Anterior cingulate cortex (tissue), 58 donors: ENCODE results near the gene ANKRD40CL.
A peak's percentile ranks its signal among the peaks of the same experiment; 100 is the strongest.
"Not testable (repeated sequence)": the region's sequence is repeated elsewhere in the genome, so short reads cannot be mapped to it uniquely, and the experiment has no call there.

Experiments
- DNase-seq, 58 donors: peaks; one replicate each; lab custom pipeline; 2025; lab: John Stamatoyannopoulos, UW

The ANKRD40CL gene, protein sequence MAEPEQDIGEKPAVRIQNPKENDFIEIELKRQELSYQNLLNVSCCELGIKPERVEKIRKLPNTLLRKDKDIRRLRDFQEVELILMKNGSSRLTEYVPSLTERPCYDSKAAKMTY

DNA sequence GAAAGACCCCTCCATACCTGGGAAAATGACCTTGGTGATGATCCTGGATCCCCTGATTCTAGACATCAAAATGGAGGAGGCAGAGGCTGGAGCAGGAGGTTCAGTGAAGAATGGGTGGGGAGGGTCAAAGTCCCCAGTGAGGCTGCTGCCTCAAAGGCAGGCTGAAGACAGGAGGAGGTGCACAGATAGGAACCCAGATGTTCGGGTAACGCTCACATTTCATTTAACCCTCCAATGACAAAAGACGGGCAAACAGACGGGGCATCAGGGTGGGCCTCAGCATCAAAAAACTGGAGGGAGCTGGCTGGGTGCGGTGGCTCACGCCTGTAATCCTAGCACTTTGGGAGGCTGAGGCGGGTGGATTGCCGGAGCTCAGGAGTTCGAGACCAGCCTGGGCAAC is at the start of gene ANKRD40CL:
TSS of gene ANKRD40CL (minus strand) at position 73 of the 400 bp plus-strand sequence. CDS start 605 bp downstream, outside the sequence.
- no peak for DNase-seq

DNA sequence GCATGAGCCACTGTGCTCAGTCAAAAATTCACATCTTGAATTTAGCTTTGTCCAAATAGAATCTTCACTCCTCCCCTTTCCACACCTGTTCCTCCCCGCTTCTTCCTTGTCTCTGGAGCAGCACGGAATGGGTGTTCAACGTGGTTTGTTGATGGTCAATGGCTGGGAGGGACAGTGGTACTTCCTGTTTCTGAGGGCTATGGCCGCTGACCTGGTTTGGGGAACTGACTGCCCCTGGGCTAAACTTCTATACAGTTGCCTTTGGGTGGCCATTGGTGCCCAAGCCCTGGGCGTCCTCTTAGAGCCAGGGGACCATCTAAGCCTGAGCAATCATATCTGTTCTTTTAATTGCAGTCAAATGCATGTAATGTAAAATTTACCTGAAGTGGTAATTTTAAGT is 49.0 kb upstream of the ANKRD40CL start:
- no peak for DNase-seq

DNA sequence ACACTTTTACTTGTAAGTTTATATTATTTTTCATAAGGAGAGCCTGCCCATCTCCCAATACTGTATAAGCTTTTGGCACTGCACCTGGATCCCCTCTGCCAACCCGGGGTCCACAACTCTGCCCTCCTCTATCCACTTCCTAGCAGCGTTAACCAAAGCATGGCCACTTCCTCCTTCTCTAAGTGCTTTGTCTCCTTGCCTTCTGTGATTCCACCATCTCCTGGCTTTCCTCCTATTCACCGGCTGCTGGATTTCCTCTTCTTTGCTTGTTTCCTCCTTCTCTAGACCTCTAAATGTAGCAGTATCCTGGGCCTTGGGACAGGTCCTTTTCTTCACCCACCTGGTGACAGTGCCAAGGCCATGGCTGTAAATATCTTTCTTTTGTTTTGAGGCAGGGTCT is 48.1 kb upstream of the ANKRD40CL start:
- no peak for DNase-seq

DNA sequence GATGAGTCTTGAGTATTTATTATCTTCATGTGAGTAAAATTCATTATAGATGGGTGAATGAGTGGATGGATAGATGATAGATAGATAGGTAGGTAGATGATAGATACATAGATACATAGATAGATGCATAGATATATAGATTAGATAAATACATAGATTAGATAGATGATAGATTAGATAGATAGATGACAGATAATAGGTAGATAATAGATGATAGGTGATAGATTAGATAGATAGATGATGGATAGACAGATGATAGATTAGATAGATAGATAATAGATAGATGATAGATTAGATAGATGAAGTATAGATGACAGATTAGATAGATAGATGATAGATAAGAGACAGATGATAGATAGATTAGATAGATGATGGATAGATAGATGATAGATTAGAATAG is 46.3 kb upstream of the ANKRD40CL start:
- no peak for DNase-seq

DNA sequence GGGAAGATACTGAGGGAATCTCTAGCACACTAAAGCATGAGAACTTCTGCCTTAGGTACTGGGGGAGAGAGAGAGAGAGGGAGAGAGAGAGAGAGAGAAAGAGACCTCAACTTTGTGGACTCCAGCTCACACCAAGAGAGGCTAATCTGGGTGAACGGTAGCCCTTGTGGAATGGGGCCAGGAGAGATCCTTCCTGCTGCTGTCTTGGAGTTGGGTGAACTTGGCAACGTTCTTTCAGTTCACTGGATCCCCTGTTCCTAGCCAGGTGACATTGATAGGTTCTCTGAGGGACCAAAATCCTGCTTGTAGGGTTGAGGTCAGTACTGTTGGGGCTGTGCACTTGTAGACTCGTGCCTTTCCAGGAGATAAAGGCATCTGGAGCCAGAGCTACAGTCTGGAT is 41.6 kb upstream of the ANKRD40CL start:
- DNase-seq: no peak

DNA sequence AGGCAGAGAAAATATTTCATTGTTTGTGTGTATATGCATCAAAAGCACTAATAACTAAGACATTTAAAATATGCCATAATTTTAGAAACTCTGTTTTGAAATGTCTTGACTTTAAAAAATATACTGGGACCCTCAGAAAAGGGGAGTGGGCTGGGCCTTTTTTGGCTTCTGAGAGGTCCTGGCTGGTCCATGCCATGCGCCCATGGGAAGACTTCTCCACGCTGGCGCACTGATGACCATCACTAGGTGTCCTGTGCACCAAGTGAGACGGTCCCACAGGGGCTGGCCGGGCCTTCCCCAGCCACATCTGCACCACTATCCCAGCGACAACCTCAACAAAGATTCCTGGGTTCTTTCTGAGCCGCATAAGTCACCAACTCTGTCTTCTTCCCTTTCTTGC is 41.1 kb upstream of the ANKRD40CL start:
- no peak for DNase-seq

DNA sequence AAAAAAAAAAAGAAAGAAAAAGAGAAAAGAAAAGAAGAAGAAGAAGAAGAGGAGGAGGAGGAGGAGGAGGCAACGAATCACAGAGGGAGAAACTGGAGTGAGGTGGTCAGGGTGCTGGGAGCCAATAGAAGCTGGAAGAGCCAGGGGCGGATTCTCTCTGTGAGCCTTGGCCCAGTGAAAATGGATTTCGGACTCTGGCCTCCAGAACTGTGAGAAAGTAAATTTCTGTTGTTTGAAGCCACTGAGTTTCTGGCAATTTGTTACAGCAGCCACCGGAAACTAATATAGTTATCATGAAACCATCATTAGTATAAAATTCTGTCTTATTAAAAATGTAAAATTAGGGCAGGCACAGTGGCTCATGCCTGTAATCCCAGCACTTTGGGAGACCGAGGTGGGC is 40.4 kb upstream of the ANKRD40CL start:
- DNase-seq: no peak

DNA sequence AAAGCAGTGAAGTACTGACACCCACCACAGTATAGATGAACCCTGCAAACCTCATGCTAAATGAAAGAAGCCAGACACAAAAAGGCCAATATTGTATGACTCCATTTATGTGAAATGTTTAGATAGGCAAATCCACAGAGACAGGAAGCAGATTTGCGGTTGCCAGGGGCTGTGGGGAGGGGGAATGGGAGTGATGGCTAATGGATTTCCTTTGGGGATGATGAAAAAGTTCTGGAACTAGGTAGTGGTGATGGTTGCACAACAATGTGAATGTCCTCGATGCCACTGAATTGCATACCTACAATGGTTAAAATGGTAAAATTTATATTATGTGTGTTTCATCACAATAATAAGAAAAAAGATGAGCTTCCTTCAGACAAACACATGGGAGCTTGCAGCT is 39.7 kb upstream of the ANKRD40CL start:
- no peak for DNase-seq

DNA sequence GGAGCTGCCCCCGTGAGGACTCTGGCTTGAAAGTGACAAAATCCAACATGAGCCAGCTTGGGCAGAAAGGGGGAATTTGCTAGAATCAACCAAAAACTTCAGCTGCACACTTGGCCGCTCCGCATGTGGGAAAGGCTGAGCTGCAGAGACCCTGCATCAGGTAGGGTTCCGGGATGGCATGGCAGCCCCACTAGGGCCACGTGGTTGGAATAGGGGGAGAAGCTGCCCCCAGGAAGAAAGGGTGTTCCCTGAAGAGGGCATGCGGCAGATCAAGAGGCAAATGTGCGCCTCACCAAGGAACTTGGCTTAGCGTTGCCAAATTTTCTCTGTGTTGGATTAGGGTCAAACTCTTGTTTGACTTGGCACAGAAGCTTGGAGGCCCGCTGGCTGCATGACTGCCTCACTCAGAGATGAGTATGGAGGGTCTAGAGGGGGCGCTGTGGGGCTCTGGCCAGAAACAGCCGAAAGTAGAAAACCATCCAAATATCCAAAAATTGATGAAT is 38.9 kb upstream of the ANKRD40CL start:
- DNase-seq: peak in 1 of 58 donors; percentile 8

DNA sequence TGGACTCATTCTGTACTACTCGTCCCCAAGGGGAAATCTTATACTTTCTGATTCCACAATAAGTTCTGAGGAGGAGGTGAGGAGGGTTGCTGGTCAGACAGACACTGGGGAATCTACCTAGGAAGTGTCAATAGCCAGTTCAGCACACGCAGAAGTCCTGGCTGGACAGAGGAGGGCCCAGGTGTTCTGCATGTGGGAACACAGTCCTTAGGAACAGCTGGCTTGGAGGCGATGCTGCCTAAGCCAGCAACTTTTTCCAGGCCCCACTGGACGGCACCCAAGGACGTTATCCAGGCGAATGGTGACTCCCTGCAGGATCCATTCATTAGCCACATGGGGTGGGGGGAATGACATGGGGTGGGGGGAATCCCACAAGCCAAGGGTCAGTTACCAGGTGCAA is 38.2 kb upstream of the ANKRD40CL start:
- DNase-seq: no peak

DNA sequence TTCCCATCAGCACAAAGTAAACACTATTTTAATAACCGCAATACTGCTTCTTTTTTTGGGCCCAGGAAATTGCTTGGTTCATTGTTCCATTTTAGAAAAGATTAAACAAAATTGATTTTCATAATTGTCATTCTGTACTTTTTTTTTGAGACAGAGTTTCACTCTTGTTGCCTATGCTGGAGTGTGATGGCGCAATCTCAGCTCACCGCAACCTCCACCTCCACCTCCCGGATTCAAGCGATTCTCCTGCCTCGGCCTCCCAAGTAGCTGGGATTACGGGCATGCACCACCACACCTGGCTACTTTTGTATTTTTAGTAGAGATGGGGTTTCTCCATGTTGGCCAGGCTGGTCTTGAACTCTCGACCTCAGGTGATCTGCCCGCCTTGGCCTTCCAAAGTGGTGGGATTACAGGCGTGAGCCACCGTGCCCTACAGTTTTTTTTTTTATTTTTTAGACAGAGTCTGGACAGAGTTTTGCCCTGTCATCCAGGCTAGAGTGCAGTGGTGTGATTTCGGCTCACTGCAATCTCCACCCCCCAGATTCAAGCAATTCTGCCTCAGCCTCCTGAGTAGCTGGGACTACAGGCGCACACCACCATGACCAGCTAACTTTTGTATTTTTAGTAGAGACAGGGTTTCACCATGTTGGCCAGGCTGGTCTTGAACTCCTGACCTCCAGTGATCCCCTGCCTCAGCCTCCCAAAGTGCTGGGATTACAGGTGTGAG is 37.6 kb upstream of the ANKRD40CL start:
- DNase-seq: not testable (repeated sequence)

DNA sequence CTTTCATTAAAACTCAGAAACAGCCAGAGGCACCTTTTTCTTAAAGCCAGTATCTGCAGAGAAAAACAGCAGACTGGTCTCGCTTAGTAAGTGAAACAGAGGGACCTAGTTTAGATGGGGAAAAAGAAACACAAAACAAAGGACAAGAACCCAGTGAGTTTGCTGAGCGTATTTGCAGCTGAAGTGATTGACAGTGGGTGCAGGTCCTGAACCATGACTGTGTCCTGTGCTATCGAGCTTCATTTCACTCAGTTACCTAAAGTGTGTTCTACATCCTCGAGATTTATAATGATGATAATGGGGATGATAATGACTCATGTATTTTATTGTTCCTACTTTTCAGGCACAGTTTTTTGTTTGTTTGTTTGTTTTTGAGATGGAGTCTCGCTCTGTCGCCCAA is 36.4 kb upstream of the ANKRD40CL start:
- no peak for DNase-seq

DNA sequence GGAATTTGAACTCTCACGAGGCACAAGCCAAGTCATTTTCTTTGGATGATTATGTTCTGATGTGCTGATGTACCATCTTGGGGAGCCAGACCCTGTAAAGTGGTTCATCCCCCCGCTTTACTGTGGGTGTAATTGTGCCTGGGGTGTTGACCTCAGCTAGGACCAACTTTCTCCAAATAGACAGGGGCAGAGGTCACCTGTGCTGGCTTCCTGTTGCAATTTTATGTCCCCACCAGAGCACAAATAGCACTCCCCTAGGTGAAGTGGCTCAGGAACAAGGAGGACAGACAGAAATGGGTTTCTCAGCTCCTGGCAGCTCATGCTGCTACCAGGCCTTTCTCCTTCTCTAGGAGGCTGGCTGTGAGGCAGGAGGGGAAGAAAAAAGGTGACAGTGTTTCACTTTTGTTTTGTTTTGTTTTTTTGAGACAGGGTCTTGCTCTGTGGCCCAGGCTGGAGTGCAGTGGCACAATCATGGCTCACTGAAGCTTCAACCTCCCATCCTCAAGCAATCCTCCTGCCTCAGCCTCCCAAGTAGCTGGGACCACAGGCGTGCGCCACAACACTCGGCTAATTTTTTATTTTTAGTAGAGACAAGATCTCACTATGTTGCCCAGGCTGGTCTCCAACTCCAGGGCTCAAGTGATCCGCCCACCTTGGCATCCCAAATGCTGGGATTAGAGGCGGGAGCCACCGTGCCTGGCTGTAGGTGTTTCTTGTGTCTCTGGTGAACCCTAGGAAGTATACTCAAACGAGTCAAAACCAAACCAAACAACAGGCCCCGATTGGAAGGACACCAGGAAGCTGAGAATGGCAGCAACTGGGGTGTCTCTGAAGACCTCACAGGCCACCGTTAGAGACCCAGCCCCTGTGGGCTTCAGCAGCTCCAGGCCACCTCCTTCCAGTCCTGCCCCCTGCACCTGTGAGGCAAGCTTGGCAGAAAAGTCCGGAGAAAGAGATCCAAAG is 35.6 kb upstream of the ANKRD40CL start:
- DNase-seq: no peak

DNA sequence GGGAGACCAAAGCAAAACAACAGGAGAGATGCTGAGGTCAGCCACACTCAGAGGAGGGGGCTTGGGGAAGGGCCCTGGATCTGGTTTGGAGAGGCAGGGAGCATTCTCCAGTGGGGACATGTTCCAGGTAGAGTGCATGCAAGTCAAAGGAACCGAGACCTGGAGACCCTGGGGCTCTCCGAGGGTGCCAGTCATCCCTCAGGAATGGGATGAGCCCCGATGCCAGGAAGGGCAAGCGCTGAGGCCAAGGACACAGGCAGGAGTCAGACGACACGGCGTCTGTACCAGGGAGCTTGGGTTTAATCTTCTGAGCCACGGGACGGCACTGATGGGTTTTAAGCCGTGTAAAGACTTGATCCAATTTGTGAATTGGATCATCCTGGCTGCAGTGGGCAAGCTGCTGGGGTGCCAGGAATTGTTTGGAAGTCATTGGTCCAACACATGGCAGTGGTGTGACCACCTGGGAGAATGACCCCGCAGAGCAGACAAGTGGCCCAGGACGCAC is 32.9 kb upstream of the ANKRD40CL start:
- DNase-seq: no peak

DNA sequence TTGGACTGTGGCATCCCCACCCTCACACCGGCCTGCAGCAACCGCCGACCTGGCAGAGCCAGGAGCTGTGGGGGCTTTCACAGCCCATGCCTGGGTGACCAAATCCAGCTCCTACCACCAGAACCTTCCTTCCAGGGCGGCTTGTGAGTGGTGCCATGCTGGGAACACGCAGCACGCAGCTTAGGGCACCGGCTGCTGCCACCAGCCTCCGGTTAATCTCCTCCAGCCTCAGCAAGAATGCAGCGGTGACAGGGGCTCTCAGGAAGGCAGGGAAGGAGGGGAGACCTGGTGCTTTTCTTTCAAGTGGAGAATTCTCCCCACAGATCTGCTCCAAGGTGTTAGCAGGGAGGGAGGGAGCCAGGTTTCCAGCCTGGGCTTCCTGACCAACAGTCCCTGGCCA is 32.3 kb upstream of the ANKRD40CL start:
- DNase-seq: no peak

DNA sequence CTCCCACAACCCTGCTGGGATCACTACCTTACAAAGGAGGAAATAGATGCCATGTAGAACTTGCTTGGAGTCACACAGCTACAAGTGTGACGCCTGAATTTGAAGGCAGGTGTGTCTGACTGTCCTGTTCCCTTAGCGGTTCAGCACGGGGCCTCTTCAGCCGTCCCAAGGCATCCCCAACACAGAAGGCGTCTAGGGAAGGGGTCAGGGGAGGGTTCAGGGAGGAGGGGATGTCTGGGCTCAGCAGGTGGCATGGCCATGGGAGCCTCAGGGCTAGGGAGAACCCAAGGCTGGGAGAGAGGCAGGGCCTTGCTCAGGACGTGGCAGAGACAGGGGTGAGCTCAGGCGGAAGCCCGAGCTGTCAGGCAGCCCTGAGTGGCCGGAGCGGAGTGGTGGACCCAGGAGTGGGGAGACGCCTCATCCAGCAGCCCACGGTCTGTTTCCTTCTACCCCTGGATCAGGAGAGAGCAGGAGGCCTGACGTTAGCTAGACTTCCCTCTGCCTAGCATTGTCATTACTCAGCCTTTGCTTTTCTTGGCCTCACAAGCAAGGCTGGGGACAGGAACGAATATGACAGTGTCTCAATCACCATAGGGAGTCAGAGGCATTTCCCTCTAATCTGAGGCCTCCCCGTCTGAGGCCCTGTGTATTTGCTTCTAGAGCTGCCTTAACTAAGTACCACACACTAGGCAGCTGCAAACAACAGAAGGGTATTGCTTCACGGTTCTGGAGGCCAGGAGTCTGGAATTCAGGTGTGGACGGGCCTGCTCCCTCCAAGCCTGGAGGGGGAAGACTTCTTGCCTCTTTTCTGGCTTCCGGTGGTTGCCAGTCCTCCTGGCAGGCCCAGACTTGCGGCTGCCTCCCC is 31.3 kb upstream of the ANKRD40CL start:
- DNase-seq: no peak

DNA sequence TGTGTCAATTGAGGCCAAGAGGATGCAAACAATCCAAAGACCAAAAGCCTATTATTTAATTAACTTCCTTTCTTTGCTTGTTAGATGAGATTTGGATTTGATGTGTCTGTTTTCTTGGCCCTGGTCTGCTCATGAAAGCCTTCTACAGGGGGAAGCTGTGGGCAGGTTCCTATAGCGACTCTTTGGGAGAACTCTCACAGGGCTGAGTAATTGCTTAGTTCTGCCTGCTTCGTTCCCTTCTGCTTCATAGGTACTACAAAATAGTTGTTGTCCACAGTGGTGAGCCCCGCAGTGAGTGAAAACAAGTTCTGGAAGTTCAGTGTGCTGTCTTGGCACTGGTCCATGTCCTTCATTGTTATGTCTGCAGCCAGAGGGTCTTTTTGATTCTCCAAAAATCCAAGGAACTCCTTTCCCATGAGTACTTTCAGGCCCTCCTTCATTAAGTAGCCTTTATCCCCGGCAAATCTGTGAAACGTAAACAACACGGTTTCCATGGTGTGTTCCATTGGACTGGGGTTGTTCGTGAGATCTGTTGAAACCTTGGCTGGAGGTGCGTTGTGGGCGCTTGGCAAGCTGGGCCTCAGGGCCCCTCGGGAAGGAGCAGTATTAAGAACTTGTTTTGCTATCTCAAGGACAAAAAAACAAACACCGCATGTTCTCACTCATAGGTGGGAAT is 30.0 kb upstream of the ANKRD40CL start:
- peak in 3 of 58 donors; percentile 10 to 50 (median 22) for DNase-seq

DNA sequence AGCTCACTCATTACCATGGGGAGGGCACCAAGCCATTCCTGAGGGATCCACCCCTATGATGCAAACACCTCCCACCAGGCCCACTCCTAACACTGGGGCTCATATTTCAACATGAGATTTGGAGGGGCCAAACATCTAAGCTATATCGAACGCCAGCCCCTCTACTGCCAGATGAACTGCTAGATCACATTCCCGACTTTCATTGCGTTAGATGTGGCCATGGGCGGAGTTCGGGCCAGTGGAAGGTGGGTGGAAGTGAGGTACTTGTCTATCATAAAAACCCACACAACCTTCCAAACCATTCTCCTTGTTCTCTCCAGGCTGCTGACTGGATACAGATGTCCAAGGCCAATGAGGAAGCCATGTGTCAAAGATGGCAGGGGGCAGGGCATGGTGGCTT is 27.0 kb upstream of the ANKRD40CL start:
- DNase-seq: no peak

DNA sequence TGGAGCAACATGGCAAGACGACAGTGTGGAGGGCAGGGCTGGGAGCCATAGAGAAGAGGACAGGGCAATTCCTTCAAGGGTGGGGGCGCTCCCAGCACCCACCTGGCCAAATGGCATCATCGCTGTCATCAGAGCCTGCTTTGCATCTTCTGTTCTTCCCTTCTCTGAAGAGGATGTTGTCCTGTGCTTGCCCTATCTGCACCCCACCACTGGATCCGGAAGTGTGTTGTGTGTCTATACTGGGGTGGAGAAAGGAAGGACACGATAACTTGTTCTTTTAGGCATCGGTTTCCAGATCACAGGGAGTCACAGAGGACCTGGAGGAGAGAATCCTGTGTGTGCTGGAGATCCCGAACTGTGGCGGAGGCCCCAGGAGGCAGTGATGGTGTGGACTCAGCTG is 25.7 kb upstream of the ANKRD40CL start:
- DNase-seq: no peak
